H1 (cell line): Measurements from ENCODE around the gene SCUBE2. TPM values are rescaled to one million over a fixed set of nuclear protein-coding genes. Genes with fewer than 3 reads are reported as not detected.

Experiments
- BACH1 ChIP-seq: IDR thresholded peaks from 2 replicates; pipeline ENCODE4 v1.6.1; 2012; ENCODE audit warnings: low read length, improper control_type of control experiment
- CTBP2 ChIP-seq: IDR thresholded peaks from 2 replicates; pipeline ENCODE4 v1.7.0; 2011; ENCODE audit warnings: borderline replicate concordance, mild to moderate bottlenecking, moderate library complexity, mixed read lengths, low read length; ENCODE audit not compliant: insufficient read depth, insufficient read length
- JUN ChIP-seq: IDR thresholded peaks from 2 replicates; pipeline ENCODE4 v1.6.1; 2011; ENCODE audit warnings: low read depth, mild to moderate bottlenecking, improper control_type of control experiment, low read length
- SP1 ChIP-seq: IDR thresholded peaks from 2 replicates; pipeline ENCODE4 v1.6.1; 2011; ENCODE audit warnings: low read depth, low read length
- polyA plus RNA-seq, 7 experiments: library from polyadenylated mRNA; depleted of rRNA in 3 of 7; stranded (reverse) in 5 of 7; unstranded in 2 of 7; fragments of >200 nt in 5 of 7; fragments of 200-250 nt in 2 of 7; gene quantifications; 1 replicate in 5 of 7; 2 replicates in 1 of 7; 4 replicates in 1 of 7; pipeline versions ENCODE4 v1.2.1 to v1.2.3, GENCODE V29; 2011 to 2013; ENCODE audit warnings: missing spikeins in 2 of 7, mixed read lengths in 2 of 7
- total RNA-seq: library from RNA; stranded (reverse); fragmentation: NEBNext Ultra II Directional; extraction: Animal tissue kit (Norgen Biotek cat#: 25700); gene quantifications from 2 replicates; pipeline ENCODE4 v1.2.1, GENCODE V29; 2021
- TF ChIP-seq, protein P1 (sequence below): fragments of 300-600 bp; sonication (generic); IDR thresholded peaks from 2 replicates; pipeline ENCODE4 v1.7.1; 2012; ENCODE audit warnings: low read length, moderate library complexity, mild to moderate bottlenecking, inconsistent platforms; ENCODE audit not compliant: insufficient replicate concordance

The SCUBE2 gene
- total and polyA plus RNA-seq, 2 of the 8 experiments (the other 6 are each of a cell fraction or from before 2014, with no cell fraction given) = 0.29 to 1.2 TPM

DNA sequence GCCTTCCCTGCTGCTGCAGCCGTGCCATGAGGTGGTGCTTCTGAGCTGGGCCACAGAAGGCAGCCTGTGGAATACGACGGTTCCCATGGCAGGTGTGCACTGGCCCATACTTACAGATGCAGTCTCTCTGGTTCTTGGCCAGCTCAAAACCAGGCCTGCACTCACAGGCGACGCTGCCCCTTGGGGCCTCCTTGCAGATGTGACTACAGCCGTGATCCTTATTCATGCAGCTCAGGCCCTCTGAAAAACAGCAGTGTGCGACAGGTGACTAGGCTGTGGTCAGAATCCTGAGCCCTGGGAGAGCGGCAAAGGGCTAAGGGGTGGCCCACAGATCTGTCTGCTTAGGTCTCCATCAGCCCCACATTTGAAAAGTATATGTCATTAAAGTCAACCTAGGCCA lies 22.1 kb downstream of the SCUBE2 start (continued):
- TF ChIP-seq, protein P1, sequence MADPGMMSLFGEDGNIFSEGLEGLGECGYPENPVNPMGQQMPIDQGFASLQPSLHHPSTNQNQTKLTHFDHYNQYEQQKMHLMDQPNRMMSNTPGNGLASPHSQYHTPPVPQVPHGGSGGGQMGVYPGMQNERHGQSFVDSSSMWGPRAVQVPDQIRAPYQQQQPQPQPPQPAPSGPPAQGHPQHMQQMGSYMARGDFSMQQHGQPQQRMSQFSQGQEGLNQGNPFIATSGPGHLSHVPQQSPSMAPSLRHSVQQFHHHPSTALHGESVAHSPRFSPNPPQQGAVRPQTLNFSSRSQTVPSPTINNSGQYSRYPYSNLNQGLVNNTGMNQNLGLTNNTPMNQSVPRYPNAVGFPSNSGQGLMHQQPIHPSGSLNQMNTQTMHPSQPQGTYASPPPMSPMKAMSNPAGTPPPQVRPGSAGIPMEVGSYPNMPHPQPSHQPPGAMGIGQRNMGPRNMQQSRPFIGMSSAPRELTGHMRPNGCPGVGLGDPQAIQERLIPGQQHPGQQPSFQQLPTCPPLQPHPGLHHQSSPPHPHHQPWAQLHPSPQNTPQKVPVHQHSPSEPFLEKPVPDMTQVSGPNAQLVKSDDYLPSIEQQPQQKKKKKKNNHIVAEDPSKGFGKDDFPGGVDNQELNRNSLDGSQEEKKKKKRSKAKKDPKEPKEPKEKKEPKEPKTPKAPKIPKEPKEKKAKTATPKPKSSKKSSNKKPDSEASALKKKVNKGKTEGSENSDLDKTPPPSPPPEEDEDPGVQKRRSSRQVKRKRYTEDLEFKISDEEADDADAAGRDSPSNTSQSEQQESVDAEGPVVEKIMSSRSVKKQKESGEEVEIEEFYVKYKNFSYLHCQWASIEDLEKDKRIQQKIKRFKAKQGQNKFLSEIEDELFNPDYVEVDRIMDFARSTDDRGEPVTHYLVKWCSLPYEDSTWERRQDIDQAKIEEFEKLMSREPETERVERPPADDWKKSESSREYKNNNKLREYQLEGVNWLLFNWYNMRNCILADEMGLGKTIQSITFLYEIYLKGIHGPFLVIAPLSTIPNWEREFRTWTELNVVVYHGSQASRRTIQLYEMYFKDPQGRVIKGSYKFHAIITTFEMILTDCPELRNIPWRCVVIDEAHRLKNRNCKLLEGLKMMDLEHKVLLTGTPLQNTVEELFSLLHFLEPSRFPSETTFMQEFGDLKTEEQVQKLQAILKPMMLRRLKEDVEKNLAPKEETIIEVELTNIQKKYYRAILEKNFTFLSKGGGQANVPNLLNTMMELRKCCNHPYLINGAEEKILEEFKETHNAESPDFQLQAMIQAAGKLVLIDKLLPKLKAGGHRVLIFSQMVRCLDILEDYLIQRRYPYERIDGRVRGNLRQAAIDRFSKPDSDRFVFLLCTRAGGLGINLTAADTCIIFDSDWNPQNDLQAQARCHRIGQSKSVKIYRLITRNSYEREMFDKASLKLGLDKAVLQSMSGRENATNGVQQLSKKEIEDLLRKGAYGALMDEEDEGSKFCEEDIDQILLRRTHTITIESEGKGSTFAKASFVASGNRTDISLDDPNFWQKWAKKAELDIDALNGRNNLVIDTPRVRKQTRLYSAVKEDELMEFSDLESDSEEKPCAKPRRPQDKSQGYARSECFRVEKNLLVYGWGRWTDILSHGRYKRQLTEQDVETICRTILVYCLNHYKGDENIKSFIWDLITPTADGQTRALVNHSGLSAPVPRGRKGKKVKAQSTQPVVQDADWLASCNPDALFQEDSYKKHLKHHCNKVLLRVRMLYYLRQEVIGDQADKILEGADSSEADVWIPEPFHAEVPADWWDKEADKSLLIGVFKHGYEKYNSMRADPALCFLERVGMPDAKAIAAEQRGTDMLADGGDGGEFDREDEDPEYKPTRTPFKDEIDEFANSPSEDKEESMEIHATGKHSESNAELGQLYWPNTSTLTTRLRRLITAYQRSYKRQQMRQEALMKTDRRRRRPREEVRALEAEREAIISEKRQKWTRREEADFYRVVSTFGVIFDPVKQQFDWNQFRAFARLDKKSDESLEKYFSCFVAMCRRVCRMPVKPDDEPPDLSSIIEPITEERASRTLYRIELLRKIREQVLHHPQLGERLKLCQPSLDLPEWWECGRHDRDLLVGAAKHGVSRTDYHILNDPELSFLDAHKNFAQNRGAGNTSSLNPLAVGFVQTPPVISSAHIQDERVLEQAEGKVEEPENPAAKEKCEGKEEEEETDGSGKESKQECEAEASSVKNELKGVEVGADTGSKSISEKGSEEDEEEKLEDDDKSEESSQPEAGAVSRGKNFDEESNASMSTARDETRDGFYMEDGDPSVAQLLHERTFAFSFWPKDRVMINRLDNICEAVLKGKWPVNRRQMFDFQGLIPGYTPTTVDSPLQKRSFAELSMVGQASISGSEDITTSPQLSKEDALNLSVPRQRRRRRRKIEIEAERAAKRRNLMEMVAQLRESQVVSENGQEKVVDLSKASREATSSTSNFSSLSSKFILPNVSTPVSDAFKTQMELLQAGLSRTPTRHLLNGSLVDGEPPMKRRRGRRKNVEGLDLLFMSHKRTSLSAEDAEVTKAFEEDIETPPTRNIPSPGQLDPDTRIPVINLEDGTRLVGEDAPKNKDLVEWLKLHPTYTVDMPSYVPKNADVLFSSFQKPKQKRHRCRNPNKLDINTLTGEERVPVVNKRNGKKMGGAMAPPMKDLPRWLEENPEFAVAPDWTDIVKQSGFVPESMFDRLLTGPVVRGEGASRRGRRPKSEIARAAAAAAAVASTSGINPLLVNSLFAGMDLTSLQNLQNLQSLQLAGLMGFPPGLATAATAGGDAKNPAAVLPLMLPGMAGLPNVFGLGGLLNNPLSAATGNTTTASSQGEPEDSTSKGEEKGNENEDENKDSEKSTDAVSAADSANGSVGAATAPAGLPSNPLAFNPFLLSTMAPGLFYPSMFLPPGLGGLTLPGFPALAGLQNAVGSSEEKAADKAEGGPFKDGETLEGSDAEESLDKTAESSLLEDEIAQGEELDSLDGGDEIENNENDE = no peak
- no peak for TF ChIP-seq JUN
- TF ChIP-seq BACH1 = no peak
- no peak for TF ChIP-seq CTBP2
- no peak for TF ChIP-seq SP1
